Measurements from ENCODE around the gene RBM10. TPM values are rescaled to one million over a fixed set of nuclear protein-coding genes. Genes with fewer than 3 reads are reported as not detected.

RBM10 gene
- total RNA-seq, 2 donors from 2014 or later = 48.3 to 50.6 TPM

- Histone ChIP-seq H3K9me3 (ENCODE audit: control insufficient read depth, low read length) (no peaks in the 10 kb centered on the region), H3K4me3 (ENCODE audit: low read length) (no peak overlapping the region), H3K27me3 (ENCODE audit: control insufficient read depth, insufficient read depth, low read length, poor library complexity, severe bottlenecking) (no peaks in the 10 kb centered on the region), H3K36me3 (ENCODE audit: control insufficient read depth, insufficient read depth, low read length) (peaks cover 14% of the 10 kb centered on the region), H3K4me1 (ENCODE audit: control insufficient read depth, insufficient read depth, low read length) (no peaks in the 10 kb centered on the region), H3K9ac (ENCODE audit: extremely low read depth, low read length, poor library complexity, severe bottlenecking) (no peak overlapping the region), H3K27ac (ENCODE audit: low read depth, low read length) (no peak overlapping the region)
- peaks cover 40% of the 10 kb centered on the region for H3K36me3 Mint-ChIP-seq (ENCODE audit: low read depth)
- no peaks in the 10 kb centered on the region for H3K4me1 Mint-ChIP-seq
- H3K27me3 Mint-ChIP-seq (ENCODE audit: insufficient read depth) = no peaks in the 10 kb centered on the region
- peaks cover 65% of the 10 kb centered on the region for H3K9me3 Mint-ChIP-seq
- H3K27ac Mint-ChIP-seq = no peak overlapping the region
- TF ChIP-seq CTCF (conservative IDR thresholded peaks at IDR 0.05) = no peak
- no peak for DNase-seq
- no peak overlapping the region for H3K4me3 Mint-ChIP-seq
- WGBS, 2 experiments (ENCODE audit: insufficient coverage in 1 of 2, insufficient read length in 1 of 2) = 92% methylated on average over 2 of the region's 2 CpGs; no CpG with 5 or more reads in 1 of the 2 experiments
Measured at GRCh38 chrX:47171996-47172395, 27.0 kb downstream of the RBM10 start.

- no peak for DNase-seq
- Mint-ChIP-seq H3K4me3 (no peak overlapping the region), H3K27ac (no peak overlapping the region), H3K9me3 (peaks cover 63% of the 10 kb centered on the region), H3K4me1 (no peaks in the 10 kb centered on the region), H3K36me3 (ENCODE audit: low read depth) (peaks cover 41% of the 10 kb centered on the region), H3K27me3 (ENCODE audit: insufficient read depth) (no peaks in the 10 kb centered on the region)
- Histone ChIP-seq H3K27ac (ENCODE audit: low read depth, low read length) (no peak overlapping the region), H3K27me3 (ENCODE audit: control insufficient read depth, insufficient read depth, low read length, poor library complexity, severe bottlenecking) (no peaks in the 10 kb centered on the region), H3K4me3 (ENCODE audit: low read length) (no peak overlapping the region), H3K36me3 (ENCODE audit: control insufficient read depth, insufficient read depth, low read length) (peaks cover 15% of the 10 kb centered on the region), H3K9ac (ENCODE audit: extremely low read depth, low read length, poor library complexity, severe bottlenecking) (no peak overlapping the region), H3K4me1 (ENCODE audit: control insufficient read depth, insufficient read depth, low read length) (no peaks in the 10 kb centered on the region), H3K9me3 (ENCODE audit: control insufficient read depth, low read length) (no peaks in the 10 kb centered on the region)
- WGBS, 2 experiments (ENCODE audit: insufficient coverage in 1 of 2, insufficient read length in 1 of 2) = 97 to 100% methylated on average over 2 to 7 of the region's 7 CpGs
- no peak for TF ChIP-seq CTCF (conservative IDR thresholded peaks at IDR 0.05)
Measured at GRCh38 chrX:47172549-47172948, 27.5 kb downstream of the RBM10 start.

GRCh38 chrX:47172971-47173792, 28.2 kb downstream of the RBM10 start:
- DNase-seq = no peak

More at GRCh38 chrX:47172971-47173792, 28.2 kb downstream of the RBM10 start:
- Histone ChIP-seq H3K4me3 (ENCODE audit: low read length) (no peak overlapping the region), H3K9ac (ENCODE audit: extremely low read depth, low read length, poor library complexity, severe bottlenecking) (no peak overlapping the region), H3K36me3 (ENCODE audit: control insufficient read depth, insufficient read depth, low read length) (peaks cover 15% of the 10 kb centered on the region), H3K4me1 (ENCODE audit: control insufficient read depth, insufficient read depth, low read length) (no peaks in the 10 kb centered on the region), H3K27ac (ENCODE audit: low read depth, low read length) (no peak overlapping the region), H3K27me3 (ENCODE audit: control insufficient read depth, insufficient read depth, low read length, poor library complexity, severe bottlenecking) (no peaks in the 10 kb centered on the region), H3K9me3 (ENCODE audit: control insufficient read depth, low read length) (no peaks in the 10 kb centered on the region)
- Mint-ChIP-seq H3K4me3 (no peak overlapping the region), H3K4me1 (no peaks in the 10 kb centered on the region), H3K9me3 (peaks cover 63% of the 10 kb centered on the region), H3K27me3 (ENCODE audit: insufficient read depth) (no peaks in the 10 kb centered on the region), H3K27ac (no peak overlapping the region), H3K36me3 (ENCODE audit: low read depth) (peaks cover 45% of the 10 kb centered on the region)
- 90 to 95% methylated on average over 2 to 17 of the region's 18 CpGs for WGBS, 2 experiments (ENCODE audit: insufficient coverage in 1 of 2, insufficient read length in 1 of 2)
- TF ChIP-seq CTCF (conservative IDR thresholded peaks at IDR 0.05) = no peak
